BLaER1 (cell line): ENCODE data around the gene FNDC3B.

ENCODE experiments used
- H3K27ac ChIP-seq: shearing (Covaris generic); formaldehyde crosslinking; 2 replicates; pipeline ENCODE4 v1.8.1; 2022
- H3K27me3 ChIP-seq: shearing (Covaris generic); formaldehyde crosslinking; 2 replicates; pipeline ENCODE4 v1.8.1; 2022
- H3K36me3 ChIP-seq: shearing (Covaris generic); formaldehyde crosslinking; 2 replicates; pipeline ENCODE4 v1.8.1; 2022
- H3K4me1 ChIP-seq: shearing (Covaris generic); formaldehyde crosslinking; 2 replicates; pipeline ENCODE4 v1.8.1; 2022
- H3K4me2 ChIP-seq: shearing (Covaris generic); formaldehyde crosslinking; 2 replicates; pipeline ENCODE4 v1.8.1; 2022
- H3K4me3 ChIP-seq: shearing (Covaris generic); formaldehyde crosslinking; 2 replicates; pipeline ENCODE4 v1.8.1; 2022
- H3K9ac ChIP-seq: shearing (Covaris generic); formaldehyde crosslinking; 2 replicates; pipeline ENCODE4 v1.8.1; 2022
- H3K9me3 ChIP-seq: shearing (Covaris generic); formaldehyde crosslinking; 2 replicates; pipeline ENCODE4 v1.8.1; 2022
- H4K20me1 ChIP-seq: shearing (Covaris generic); formaldehyde crosslinking; 2 replicates; pipeline ENCODE4 v1.8.1; 2022
- Cebpa-rat ChIP-seq: shearing (Covaris generic); IDR thresholded peaks from 2 replicates; pipeline ENCODE4 v1.8.1; 2022

Gene FNDC3B

GRCh38 chr3:172279974-172280373, 240.6 kb downstream of the FNDC3B start:
- 0 out of 2 replicates have a peak, but pooled peaks cover 8% of the 10 kb centered on the region for H3K36me3 ChIP-seq
- H3K4me1 ChIP-seq: no peaks in the 10 kb centered on the region

GRCh38 chr3:172280406-172281051, 241.2 kb downstream of the FNDC3B start:
- Histone ChIP-seq H3K27ac (no peak overlapping the region), H3K4me3 (no peak overlapping the region), H4K20me1 (no peaks in the 10 kb centered on the region), H3K4me1 (no peaks in the 10 kb centered on the region), H3K27me3 (no peaks in the 10 kb centered on the region), H3K4me2 (no peak overlapping the region), H3K36me3 (peaks cover 14% of the 10 kb centered on the region; the same call in 1 of the 2 replicates), H3K9me3 (no peaks in the 10 kb centered on the region), H3K9ac (no peak overlapping the region)
- TF ChIP-seq Cebpa-rat: no peak

More at GRCh38 chr3:172279974-172280373, 240.6 kb downstream of the FNDC3B start:
- no peaks in the 10 kb centered on the region for H3K9me3 ChIP-seq
- H3K4me3 ChIP-seq: no peak overlapping the region
- H3K9ac ChIP-seq: no peak overlapping the region
- no peaks in the 10 kb centered on the region for H3K27me3 ChIP-seq
- no peak for TF ChIP-seq Cebpa-rat
- H3K27ac ChIP-seq: no peak overlapping the region
- H3K4me2 ChIP-seq: no peak overlapping the region
- H4K20me1 ChIP-seq: no peaks in the 10 kb centered on the region

GRCh38 chr3:172281884-172282283, 242.5 kb downstream of the FNDC3B start:
- Histone ChIP-seq H3K4me3 (no peak overlapping the region), H3K27me3 (no peaks in the 10 kb centered on the region), H3K27ac (no peak overlapping the region), H3K4me2 (no peak overlapping the region), H3K9me3 (no peaks in the 10 kb centered on the region), H3K4me1 (no peaks in the 10 kb centered on the region), H3K36me3 (peaks cover 21% of the 10 kb centered on the region), H3K9ac (no peak overlapping the region), H4K20me1 (no peaks in the 10 kb centered on the region)
- TF ChIP-seq Cebpa-rat: no peak

GRCh38 chr3:172282850-172283249, 243.5 kb downstream of the FNDC3B start:
- no peak overlapping the region for H3K27ac ChIP-seq
- H3K4me1 ChIP-seq: no peaks in the 10 kb centered on the region
- TF ChIP-seq Cebpa-rat: no peak
- H3K9ac ChIP-seq: no peak overlapping the region
- H4K20me1 ChIP-seq: no peaks in the 10 kb centered on the region
- H3K27me3 ChIP-seq: no peaks in the 10 kb centered on the region
- no peaks in the 10 kb centered on the region for H3K9me3 ChIP-seq
- peaks cover 31% of the 10 kb centered on the region for H3K36me3 ChIP-seq
- no peak overlapping the region for H3K4me3 ChIP-seq
- H3K4me2 ChIP-seq: no peak overlapping the region

- H3K27me3 ChIP-seq: no peaks in the 10 kb centered on the region
- no peak for TF ChIP-seq Cebpa-rat
- H3K4me2 ChIP-seq: no peak overlapping the region
- H3K36me3 ChIP-seq: peaks cover 41% of the 10 kb centered on the region
- no peak overlapping the region for H3K4me3 ChIP-seq
- no peaks in the 10 kb centered on the region for H3K4me1 ChIP-seq
- no peaks in the 10 kb centered on the region for H3K9me3 ChIP-seq
- no peak overlapping the region for H3K27ac ChIP-seq
- no peak overlapping the region for H3K9ac ChIP-seq
- no peaks in the 10 kb centered on the region for H4K20me1 ChIP-seq
Measured at GRCh38 chr3:172283841-172284357, 244.5 kb downstream of the FNDC3B start.

GRCh38 chr3:172285844-172286243, 246.5 kb downstream of the FNDC3B start:
- no peak overlapping the region for H3K27ac ChIP-seq
- peaks cover 53% of the 10 kb centered on the region for H3K36me3 ChIP-seq
- no peak for TF ChIP-seq Cebpa-rat
- no peaks in the 10 kb centered on the region for H3K27me3 ChIP-seq
- H3K4me3 ChIP-seq: no peak overlapping the region
- H3K9ac ChIP-seq: no peak overlapping the region
- no peak overlapping the region for H3K4me2 ChIP-seq
- H3K4me1 ChIP-seq: no peaks in the 10 kb centered on the region
- no peaks in the 10 kb centered on the region for H3K9me3 ChIP-seq
- no peaks in the 10 kb centered on the region for H4K20me1 ChIP-seq

- no peaks in the 10 kb centered on the region for H3K27me3 ChIP-seq
- H3K4me1 ChIP-seq: no peaks in the 10 kb centered on the region
- no peak overlapping the region for H3K9ac ChIP-seq
- H4K20me1 ChIP-seq: no peaks in the 10 kb centered on the region
- H3K9me3 ChIP-seq: no peaks in the 10 kb centered on the region
- no peak overlapping the region for H3K4me3 ChIP-seq
- peaks cover 54% of the 10 kb centered on the region for H3K36me3 ChIP-seq
- no peak for TF ChIP-seq Cebpa-rat
- no peak overlapping the region for H3K4me2 ChIP-seq
- H3K27ac ChIP-seq: no peak overlapping the region
Measured at GRCh38 chr3:172286548-172287148, 247.3 kb downstream of the FNDC3B start.

GRCh38 chr3:172287937-172288477, 248.6 kb downstream of the FNDC3B start:
- H3K27ac ChIP-seq: no peak overlapping the region
- no peak overlapping the region for H3K4me2 ChIP-seq
- TF ChIP-seq Cebpa-rat: no peak
- H4K20me1 ChIP-seq: no peaks in the 10 kb centered on the region
- H3K27me3 ChIP-seq: no peaks in the 10 kb centered on the region
- H3K4me1 ChIP-seq: no peaks in the 10 kb centered on the region; the same call in 1 of the 2 replicates
- H3K9me3 ChIP-seq: no peaks in the 10 kb centered on the region
- no peak overlapping the region for H3K4me3 ChIP-seq
- peaks cover 58% of the 10 kb centered on the region for H3K36me3 ChIP-seq
- H3K9ac ChIP-seq: no peak overlapping the region

- Histone ChIP-seq H4K20me1 (no peaks in the 10 kb centered on the region), H3K9ac (no peak overlapping the region), H3K27me3 (no peaks in the 10 kb centered on the region), H3K27ac (no peak overlapping the region), H3K4me1 (no peaks in the 10 kb centered on the region; the same call in 1 of the 2 replicates), H3K9me3 (no peaks in the 10 kb centered on the region), H3K36me3 (peaks cover 65% of the 10 kb centered on the region), H3K4me3 (no peak overlapping the region), H3K4me2 (no peak overlapping the region)
- TF ChIP-seq Cebpa-rat: no peak
Measured at GRCh38 chr3:172288651-172289050, 249.3 kb downstream of the FNDC3B start.

GRCh38 chr3:172289583-172289982, 250.2 kb downstream of the FNDC3B start:
- no peaks in the 10 kb centered on the region for H4K20me1 ChIP-seq
- H3K27ac ChIP-seq: no peak overlapping the region
- peaks cover 74% of the 10 kb centered on the region for H3K36me3 ChIP-seq

More at GRCh38 chr3:172289583-172289982, 250.2 kb downstream of the FNDC3B start:
- H3K4me1 ChIP-seq: no peaks in the 10 kb centered on the region; the same call in 1 of the 2 replicates
- no peak overlapping the region for H3K4me3 ChIP-seq
- no peak overlapping the region for H3K4me2 ChIP-seq
- no peak for TF ChIP-seq Cebpa-rat
- H3K9ac ChIP-seq: no peak overlapping the region
- peaks cover 4% of the 10 kb centered on the region; the same call in 1 of the 2 replicates for H3K9me3 ChIP-seq
- no peaks in the 10 kb centered on the region for H3K27me3 ChIP-seq
